ENCODE data around the gene KISS1R.

The KISS1R gene

DNA sequence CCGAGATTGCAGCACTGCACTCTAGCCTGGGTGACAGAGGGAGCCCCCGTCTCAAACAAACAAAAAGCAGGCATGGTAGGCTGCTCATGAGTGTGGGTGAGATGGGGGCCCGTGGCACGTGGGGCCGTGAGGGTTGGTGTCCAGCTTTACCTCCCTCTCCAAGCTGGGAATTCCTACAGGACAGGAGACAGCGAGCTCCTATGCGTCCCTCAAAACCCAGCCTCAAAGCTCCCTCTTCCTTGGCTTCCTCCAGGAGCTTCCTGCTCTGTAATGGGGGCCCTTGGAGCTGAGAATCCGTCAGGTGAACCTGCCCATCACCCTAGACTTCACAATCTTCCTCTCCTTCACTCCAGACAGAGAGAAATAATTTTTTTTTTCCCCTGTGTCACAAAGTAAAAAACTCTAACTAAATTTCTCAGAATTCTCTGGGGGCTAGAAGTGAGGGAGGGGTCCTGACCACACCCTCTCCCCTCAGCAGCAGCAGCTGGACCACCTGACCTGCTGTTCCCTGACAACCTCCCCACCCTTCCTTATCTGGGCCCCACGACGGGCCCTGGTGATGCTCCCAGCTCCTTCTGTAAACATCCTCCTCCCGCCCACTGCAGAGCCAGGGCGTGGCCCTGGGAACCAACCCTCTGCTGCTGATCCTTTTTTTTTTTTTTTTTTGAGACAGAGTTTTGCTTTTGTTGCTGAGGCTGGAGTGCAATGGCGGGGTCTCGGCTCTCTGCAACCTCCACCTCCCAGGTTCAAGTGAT is 44.9 kb downstream of the KISS1R start:
- TF ChIP-seq, protein P1, sequence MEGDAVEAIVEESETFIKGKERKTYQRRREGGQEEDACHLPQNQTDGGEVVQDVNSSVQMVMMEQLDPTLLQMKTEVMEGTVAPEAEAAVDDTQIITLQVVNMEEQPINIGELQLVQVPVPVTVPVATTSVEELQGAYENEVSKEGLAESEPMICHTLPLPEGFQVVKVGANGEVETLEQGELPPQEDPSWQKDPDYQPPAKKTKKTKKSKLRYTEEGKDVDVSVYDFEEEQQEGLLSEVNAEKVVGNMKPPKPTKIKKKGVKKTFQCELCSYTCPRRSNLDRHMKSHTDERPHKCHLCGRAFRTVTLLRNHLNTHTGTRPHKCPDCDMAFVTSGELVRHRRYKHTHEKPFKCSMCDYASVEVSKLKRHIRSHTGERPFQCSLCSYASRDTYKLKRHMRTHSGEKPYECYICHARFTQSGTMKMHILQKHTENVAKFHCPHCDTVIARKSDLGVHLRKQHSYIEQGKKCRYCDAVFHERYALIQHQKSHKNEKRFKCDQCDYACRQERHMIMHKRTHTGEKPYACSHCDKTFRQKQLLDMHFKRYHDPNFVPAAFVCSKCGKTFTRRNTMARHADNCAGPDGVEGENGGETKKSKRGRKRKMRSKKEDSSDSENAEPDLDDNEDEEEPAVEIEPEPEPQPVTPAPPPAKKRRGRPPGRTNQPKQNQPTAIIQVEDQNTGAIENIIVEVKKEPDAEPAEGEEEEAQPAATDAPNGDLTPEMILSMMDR (conservative IDR thresholded peaks at IDR 0.05; ENCODE audit: control insufficient read depth, insufficient read depth, low read depth, low read length): no peak
- H3K4me3 ChIP-seq (ENCODE audit: control insufficient read depth, low read depth, low read length): no peak overlapping the region
- DNase-seq (ENCODE audit: low read depth): peak; percentile 34

DNA sequence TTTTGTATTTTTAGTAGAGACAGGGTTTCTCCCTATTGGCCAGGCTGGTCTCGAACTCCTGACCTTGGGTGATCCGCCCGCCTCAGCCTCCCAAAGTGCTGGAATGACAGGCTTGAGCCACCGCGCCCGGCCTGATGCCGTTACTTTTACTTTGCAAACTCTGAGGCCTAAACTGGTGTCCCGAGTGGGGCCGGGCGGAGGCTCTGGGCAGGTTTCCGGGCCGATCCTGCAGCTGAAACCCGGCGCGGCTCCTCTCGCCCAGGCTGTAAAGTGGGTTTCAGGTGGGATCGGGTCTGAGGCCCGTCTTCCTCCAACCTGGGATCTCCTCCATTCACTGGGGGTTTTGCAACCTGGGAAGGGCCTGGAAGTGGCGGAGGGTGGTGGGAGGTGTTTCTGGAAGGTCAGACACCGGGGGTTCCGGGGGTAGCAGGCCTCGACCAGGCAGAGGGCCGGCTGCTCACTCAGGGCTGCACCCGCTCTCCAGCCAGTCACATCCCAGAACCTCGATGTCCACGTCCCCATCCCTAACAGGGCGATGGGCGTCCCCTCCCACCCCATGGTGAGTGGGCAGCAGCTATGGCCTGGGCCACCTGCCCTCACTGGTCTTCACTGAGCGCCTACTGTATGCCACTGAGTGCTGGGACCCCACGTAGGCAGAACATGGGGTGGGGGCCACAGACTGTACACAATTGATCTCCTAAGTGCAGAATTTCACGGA is 45.7 kb downstream of the KISS1R start:
- TF ChIP-seq, protein P1 (conservative IDR thresholded peaks at IDR 0.05; ENCODE audit: control insufficient read depth, insufficient read depth, low read depth, low read length): no peak
- no peak overlapping the region for H3K4me3 ChIP-seq (ENCODE audit: control insufficient read depth, low read depth, low read length)
- no peak for DNase-seq (ENCODE audit: low read depth)

DNA sequence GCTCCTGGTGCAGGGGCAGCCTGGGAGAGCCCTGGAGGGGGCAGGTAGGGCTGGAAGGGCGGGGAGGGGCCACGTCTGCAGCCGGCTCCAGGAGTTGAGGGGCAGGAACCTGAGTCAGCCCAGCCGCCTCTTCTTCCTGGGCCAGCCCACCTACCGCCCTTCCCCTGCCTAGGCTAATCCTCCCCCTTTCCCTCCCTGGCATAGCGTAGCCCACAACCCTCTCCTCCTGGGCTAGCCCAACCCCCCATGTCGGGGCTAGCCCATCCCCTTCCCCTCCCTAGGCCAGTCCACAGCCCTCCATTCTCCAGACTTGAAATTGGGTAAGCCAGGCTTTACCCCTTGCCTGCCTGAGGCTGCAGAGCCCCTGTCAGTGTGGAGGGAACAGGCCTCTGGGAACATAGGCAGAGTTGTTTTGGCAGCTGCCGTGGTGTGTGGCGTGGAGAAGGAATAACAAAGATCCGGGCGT is 46.4 kb downstream of the KISS1R start:
- H3K4me3 ChIP-seq (ENCODE audit: control insufficient read depth, low read depth, low read length): no peak overlapping the region
- TF ChIP-seq, protein P1 (conservative IDR thresholded peaks at IDR 0.05; ENCODE audit: control insufficient read depth, insufficient read depth, low read depth, low read length): no peak
- no peak for DNase-seq (ENCODE audit: low read depth)

DNA sequence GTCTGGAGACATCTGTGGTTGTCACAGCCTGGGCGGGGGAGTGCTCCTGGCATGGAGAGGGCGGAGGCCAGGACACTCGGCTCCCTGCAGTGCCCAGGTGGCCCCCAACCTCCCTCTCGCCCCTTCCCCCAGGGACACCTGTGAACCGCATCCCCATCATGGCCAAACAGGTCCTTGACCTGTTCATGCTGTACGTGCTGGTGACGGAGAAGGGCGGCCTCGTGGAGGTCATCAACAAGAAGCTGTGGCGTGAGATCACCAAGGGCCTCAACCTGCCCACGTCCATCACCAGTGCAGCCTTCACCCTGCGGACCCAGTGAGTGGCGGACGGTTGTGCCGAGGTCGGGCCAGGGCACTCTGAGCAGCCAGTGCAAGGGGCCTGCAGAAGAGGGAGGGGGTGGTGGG is 47.0 kb downstream of the KISS1R start:
- TF ChIP-seq, protein P1 (conservative IDR thresholded peaks at IDR 0.05; ENCODE audit: control insufficient read depth, insufficient read depth, low read depth, low read length): no peak
- DNase-seq (ENCODE audit: low read depth): no peak
- H3K4me3 ChIP-seq (ENCODE audit: control insufficient read depth, low read depth, low read length): no peak overlapping the region

DNA sequence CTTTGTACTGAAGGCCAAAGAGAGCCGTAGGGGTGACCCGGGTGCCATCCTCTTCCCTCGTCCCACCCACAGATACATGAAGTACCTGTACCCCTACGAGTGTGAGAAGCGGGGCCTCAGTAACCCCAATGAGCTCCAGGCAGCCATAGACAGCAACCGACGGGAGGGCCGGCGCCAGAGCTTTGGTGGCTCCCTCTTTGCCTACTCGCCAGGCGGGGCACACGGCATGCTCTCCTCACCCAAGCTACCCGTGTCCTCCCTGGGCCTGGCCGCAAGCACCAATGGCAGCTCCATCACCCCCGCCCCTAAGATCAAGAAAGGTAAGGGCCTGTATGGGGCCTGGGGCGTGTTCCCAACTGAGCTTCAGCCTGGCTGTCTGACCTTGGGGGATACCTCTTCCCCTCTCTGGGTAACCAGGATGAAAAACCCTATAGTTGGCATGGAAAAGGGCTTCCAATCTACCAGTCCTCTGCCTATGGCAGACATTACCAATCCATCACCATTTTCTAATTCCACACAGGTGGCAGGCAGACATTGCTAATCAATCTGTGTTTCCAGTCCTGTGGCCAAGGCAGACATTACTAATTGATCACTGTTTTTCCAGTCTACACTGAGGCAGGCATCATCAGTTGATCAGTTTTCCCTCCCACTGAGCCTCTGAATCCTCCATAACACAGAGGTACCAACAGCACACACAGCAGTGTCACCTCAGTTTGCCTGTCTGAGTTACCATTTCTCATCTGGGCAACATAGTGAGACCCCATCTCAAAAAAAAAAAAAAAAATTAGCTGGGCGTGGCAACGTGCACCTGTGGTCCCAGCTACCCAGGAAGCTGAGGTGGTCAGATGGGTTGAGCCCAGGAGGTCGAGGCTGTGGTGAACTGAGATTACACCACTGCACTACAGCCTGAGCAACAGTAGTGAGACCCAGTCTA is 47.9 kb downstream of the KISS1R start:
- H3K4me3 ChIP-seq (ENCODE audit: control insufficient read depth, low read depth, low read length): no peak overlapping the region
- peak; percentile 47 for DNase-seq (ENCODE audit: low read depth)
- TF ChIP-seq, protein P1 (conservative IDR thresholded peaks at IDR 0.05; ENCODE audit: control insufficient read depth, insufficient read depth, low read depth, low read length): no peak

DNA sequence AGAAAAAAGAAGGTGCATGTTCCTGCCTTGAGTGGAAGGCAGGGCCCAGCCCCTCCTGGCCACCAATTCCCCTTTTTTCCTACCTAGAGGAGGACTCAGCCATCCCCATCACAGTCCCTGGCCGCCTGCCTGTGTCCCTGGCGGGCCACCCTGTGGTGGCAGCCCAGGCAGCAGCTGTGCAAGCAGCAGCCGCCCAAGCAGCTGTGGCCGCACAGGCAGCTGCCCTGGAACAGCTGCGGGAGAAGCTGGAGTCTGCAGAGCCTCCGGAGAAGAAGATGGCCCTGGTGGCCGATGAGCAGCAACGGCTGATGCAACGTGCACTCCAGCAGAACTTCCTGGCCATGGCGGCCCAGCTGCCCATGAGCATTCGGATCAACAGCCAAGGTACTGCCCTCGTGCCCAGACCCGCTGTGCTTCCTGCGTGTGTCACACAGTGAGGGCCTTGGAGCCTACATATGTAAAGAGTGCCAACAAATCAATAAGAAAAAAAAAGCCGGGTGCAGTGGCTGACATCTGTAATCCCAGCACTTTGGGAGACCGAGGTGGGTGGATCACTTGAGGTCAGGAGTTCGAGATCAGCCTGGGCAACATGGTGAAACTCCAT is 49.5 kb downstream of the KISS1R start:
- H3K4me3 ChIP-seq (ENCODE audit: control insufficient read depth, low read depth, low read length): no peak overlapping the region
- no peak for DNase-seq (ENCODE audit: low read depth)
- TF ChIP-seq, protein P1 (conservative IDR thresholded peaks at IDR 0.05; ENCODE audit: control insufficient read depth, insufficient read depth, low read depth, low read length): no peak
